ENCODE results near the gene EVI5L.

Gene EVI5L

GRCh38 chr19:7901337-7901736 is 71.3 kb downstream of the EVI5L start:
- no peak for DNase-seq

- no peak for DNase-seq
These were observed 72.8 kb downstream of the EVI5L start for GRCh38 chr19:7902796-7903243.

GRCh38 chr19:7903244-7904073 is 73.4 kb downstream of the EVI5L start, which contains the start of gene MAP2K7:
Gene MAP2K7 (plus strand): TSS chr19:7903877. CDS start chr19:7903945, 68 bp downstream.
- peak; percentile 99 for DNase-seq

GRCh38 chr19:7904074-7905020 is 74.3 kb downstream of the EVI5L start:
- DNase-seq: no peak

GRCh38 chr19:7905268-7905667 is 75.2 kb downstream of the EVI5L start:
- DNase-seq: no peak

- DNase-seq: no peak
These were observed 75.8 kb downstream of the EVI5L start for GRCh38 chr19:7905859-7906258.

GRCh38 chr19:7907122-7907521 is 77.1 kb downstream of the EVI5L start:
- DNase-seq: no peak

GRCh38 chr19:7907544-7907943 is 77.5 kb downstream of the EVI5L start:
- no peak for DNase-seq

GRCh38 chr19:7908078-7908699 is 78.2 kb downstream of the EVI5L start:
- no peak for DNase-seq

- no peak for DNase-seq
These were observed 78.9 kb downstream of the EVI5L start for GRCh38 chr19:7908742-7909461.

GRCh38 chr19:7909471-7910067 is 79.6 kb downstream of the EVI5L start:
- no peak for DNase-seq

- DNase-seq: no peak
These were observed 80.5 kb downstream of the EVI5L start for GRCh38 chr19:7910321-7911161.

- DNase-seq: no peak
These were observed 81.6 kb downstream of the EVI5L start for GRCh38 chr19:7911508-7912143.

GRCh38 chr19:7912144-7912696 is 82.2 kb downstream of the EVI5L start:
- DNase-seq: no peak

- no peak for DNase-seq
These were observed 82.9 kb downstream of the EVI5L start for GRCh38 chr19:7912697-7913564.

GRCh38 chr19:7913652-7914051 is 83.6 kb downstream of the EVI5L start:
- no peak for DNase-seq

GRCh38 chr19:7914099-7914498 is 84.1 kb downstream of the EVI5L start:
- DNase-seq: no peak
